ENCODE results near the gene SLC6A12. TPM values are rescaled to one million over a fixed set of nuclear protein-coding genes. Genes with fewer than 3 reads are reported as not detected.
A peak's percentile ranks its signal among the peaks of the same experiment; 100 is the strongest.

Gene SLC6A12
- total RNA-seq, 1 donor: not detected

DNA sequence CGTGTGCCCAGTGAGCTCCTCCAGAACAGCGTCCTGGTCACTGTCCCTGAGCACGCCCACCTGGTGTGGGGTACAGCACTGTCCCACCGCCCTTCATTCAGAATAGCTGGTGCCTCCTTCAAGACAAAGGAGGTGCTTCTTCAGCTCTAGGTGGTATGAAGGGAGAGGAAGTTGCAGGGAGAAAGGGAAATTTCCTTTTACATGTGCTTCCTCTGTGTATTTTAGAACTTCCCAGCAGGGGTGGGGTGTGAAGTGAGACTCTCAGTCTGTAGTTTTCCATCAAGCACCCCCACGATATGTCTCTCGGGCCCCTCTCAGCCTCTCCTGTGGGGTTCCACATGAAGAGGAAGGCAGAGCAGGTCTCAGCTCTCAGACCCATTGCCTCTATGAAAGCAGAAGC lies 1.2 kb upstream of the SLC6A12 start:
- H4K20me1 ChIP-seq (ENCODE audit: insufficient read depth, low read length): no peaks in the 10 kb centered on the region
- no peaks in the 10 kb centered on the region for H3K36me3 ChIP-seq (ENCODE audit: insufficient read depth, low read length)
- H3K4me2 ChIP-seq (ENCODE audit: insufficient read depth, low read length): no peak overlapping the region
- no peaks in the 10 kb centered on the region for H3K9me3 ChIP-seq (ENCODE audit: low read depth, low read length)
- H3K27me3 ChIP-seq (ENCODE audit: insufficient read depth, low read length): peaks cover 54% of the 10 kb centered on the region
- no peaks in the 10 kb centered on the region for H3K79me2 ChIP-seq (ENCODE audit: insufficient read depth, low read length)
- peak; percentile 36 for DNase-seq (ENCODE audit: insufficient read length, low spot score, missing footprints)
- no peaks in the 10 kb centered on the region for H3K4me1 ChIP-seq (ENCODE audit: insufficient read depth, low read length)
- H3K27ac ChIP-seq (ENCODE audit: low read depth, low read length): no peak overlapping the region
- TF ChIP-seq, protein P1, sequence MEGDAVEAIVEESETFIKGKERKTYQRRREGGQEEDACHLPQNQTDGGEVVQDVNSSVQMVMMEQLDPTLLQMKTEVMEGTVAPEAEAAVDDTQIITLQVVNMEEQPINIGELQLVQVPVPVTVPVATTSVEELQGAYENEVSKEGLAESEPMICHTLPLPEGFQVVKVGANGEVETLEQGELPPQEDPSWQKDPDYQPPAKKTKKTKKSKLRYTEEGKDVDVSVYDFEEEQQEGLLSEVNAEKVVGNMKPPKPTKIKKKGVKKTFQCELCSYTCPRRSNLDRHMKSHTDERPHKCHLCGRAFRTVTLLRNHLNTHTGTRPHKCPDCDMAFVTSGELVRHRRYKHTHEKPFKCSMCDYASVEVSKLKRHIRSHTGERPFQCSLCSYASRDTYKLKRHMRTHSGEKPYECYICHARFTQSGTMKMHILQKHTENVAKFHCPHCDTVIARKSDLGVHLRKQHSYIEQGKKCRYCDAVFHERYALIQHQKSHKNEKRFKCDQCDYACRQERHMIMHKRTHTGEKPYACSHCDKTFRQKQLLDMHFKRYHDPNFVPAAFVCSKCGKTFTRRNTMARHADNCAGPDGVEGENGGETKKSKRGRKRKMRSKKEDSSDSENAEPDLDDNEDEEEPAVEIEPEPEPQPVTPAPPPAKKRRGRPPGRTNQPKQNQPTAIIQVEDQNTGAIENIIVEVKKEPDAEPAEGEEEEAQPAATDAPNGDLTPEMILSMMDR (IDR thresholded peaks at IDR 0.05; ENCODE audit: extremely low read depth, low read depth, low read length): no peak
- no peak overlapping the region for H3K4me3 ChIP-seq (ENCODE audit: insufficient read depth, low read length)
- H2AFZ ChIP-seq (ENCODE audit: low read length): no peak overlapping the region

DNA sequence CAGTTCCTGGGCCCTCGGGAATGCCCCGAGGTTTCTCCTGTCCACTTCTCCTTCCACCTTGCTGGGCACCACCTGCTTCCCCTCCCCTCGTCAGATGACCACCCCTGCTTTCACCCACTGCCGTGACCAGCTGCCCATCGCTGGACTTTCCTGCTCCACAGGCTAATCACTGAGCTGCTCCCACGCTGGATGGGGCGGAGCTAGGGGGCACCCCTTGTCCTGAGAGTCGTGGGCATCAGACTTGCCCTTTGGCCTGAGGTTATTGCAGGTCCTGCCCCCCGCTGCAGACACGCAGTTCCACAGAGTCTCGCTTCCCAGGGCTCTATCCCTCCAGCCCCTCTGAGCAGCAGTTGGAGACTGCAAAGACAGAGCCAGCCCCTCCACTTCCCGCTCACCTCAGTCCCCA lies 427 bp downstream of the SLC6A12 start:
- Histone ChIP-seq H3K9me3 (ENCODE audit: low read depth, low read length) (no peaks in the 10 kb centered on the region), H3K4me3 (ENCODE audit: insufficient read depth, low read length) (no peak overlapping the region), H4K20me1 (ENCODE audit: insufficient read depth, low read length) (no peaks in the 10 kb centered on the region), H3K79me2 (ENCODE audit: insufficient read depth, low read length) (no peaks in the 10 kb centered on the region), H3K4me2 (ENCODE audit: insufficient read depth, low read length) (no peak overlapping the region), H2AFZ (ENCODE audit: low read length) (no peak overlapping the region), H3K4me1 (ENCODE audit: insufficient read depth, low read length) (no peaks in the 10 kb centered on the region), H3K36me3 (ENCODE audit: insufficient read depth, low read length) (no peaks in the 10 kb centered on the region), H3K27ac (ENCODE audit: low read depth, low read length) (no peak overlapping the region), H3K27me3 (ENCODE audit: insufficient read depth, low read length) (peaks cover 67% of the 10 kb centered on the region)
- TF ChIP-seq, protein P1 (IDR thresholded peaks at IDR 0.05; ENCODE audit: extremely low read depth, low read depth, low read length): no peak
- DNase-seq (ENCODE audit: insufficient read length, low spot score, missing footprints): peak; percentile 63

DNA sequence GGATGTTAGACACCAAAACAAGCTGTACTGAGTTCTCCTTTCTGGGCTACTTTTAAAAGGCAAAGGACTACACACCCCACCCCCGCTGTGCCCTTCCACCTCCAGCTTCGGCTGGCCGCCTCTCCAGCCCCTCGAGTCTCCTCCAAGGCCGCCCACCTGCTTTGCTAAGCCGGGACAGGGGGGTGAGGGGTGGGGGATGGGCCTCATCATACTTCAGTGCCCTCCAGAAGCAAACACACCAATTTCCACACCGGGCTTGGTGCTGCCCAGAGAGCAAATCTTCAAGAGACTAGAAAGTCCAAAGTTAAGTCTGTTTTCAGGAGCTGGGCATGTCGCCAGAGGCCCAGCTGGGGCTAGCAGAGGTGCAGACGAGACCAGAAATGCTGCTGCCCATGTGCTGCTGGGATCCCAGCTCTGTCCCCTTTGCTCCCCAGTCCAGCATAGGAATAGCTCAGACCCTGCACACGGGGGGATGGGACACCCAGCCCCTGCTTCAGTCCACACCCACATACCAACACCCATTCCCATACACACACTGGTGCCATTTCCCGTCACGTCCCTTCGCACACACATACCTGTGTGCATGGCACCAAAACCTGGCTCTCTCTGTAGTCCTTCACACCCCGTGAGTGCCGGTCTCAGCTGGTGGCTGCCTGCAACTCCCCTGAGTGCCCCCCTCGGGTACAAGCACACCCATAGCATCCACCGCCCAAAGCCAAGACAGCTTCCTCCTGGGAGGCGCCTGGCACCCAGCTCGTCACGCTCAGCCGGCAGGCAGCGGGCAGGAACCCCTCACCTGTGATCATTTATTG lies 1.0 kb downstream of the SLC6A12 start:
- no peak overlapping the region for H3K4me3 ChIP-seq (ENCODE audit: insufficient read depth, low read length)
- H3K27me3 ChIP-seq (ENCODE audit: insufficient read depth, low read length): peaks cover 69% of the 10 kb centered on the region
- TF ChIP-seq, protein P1 (IDR thresholded peaks at IDR 0.05; ENCODE audit: extremely low read depth, low read depth, low read length): no peak
- H3K36me3 ChIP-seq (ENCODE audit: insufficient read depth, low read length): no peaks in the 10 kb centered on the region
- H4K20me1 ChIP-seq (ENCODE audit: insufficient read depth, low read length): no peaks in the 10 kb centered on the region
- H3K9me3 ChIP-seq (ENCODE audit: low read depth, low read length): no peaks in the 10 kb centered on the region
- H3K4me2 ChIP-seq (ENCODE audit: insufficient read depth, low read length): no peak overlapping the region
- no peaks in the 10 kb centered on the region for H3K4me1 ChIP-seq (ENCODE audit: insufficient read depth, low read length)
- DNase-seq (ENCODE audit: insufficient read length, low spot score, missing footprints): no peak
- H3K27ac ChIP-seq (ENCODE audit: low read depth, low read length): no peak overlapping the region
- no peaks in the 10 kb centered on the region for H3K79me2 ChIP-seq (ENCODE audit: insufficient read depth, low read length)
- H2AFZ ChIP-seq (ENCODE audit: low read length): no peak overlapping the region

DNA sequence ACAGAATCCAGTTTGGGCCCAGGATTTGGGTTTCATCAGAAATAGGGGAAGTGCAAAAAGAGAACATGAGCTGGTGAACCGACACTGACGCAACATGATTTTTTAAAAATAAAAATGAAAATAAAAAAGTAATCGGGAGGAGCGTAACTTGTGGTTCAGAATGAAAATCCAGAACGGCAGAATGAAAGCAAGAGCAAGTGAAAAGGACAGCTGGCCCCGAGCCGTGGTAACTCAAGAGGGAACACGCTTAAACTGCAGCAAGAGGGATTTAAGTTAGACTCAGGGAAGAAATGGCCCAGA lies 1.6 kb downstream of the SLC6A12 start:
- no peaks in the 10 kb centered on the region for H3K9me3 ChIP-seq (ENCODE audit: low read depth, low read length)
- H3K79me2 ChIP-seq (ENCODE audit: insufficient read depth, low read length): no peaks in the 10 kb centered on the region
- H3K27me3 ChIP-seq (ENCODE audit: insufficient read depth, low read length): peaks cover 71% of the 10 kb centered on the region
- H3K4me1 ChIP-seq (ENCODE audit: insufficient read depth, low read length): no peaks in the 10 kb centered on the region
- H3K4me3 ChIP-seq (ENCODE audit: insufficient read depth, low read length): no peak overlapping the region
- no peak overlapping the region for H3K27ac ChIP-seq (ENCODE audit: low read depth, low read length)
- no peak for DNase-seq (ENCODE audit: insufficient read length, low spot score, missing footprints)
- H3K36me3 ChIP-seq (ENCODE audit: insufficient read depth, low read length): no peaks in the 10 kb centered on the region
- no peaks in the 10 kb centered on the region for H4K20me1 ChIP-seq (ENCODE audit: insufficient read depth, low read length)
- no peak overlapping the region for H3K4me2 ChIP-seq (ENCODE audit: insufficient read depth, low read length)
- no peak overlapping the region for H2AFZ ChIP-seq (ENCODE audit: low read length)
- TF ChIP-seq, protein P1 (IDR thresholded peaks at IDR 0.05; ENCODE audit: extremely low read depth, low read depth, low read length): no peak
